CD4-positive, CD25-positive, alpha-beta regulatory T cell (primary cell): ENCODE data around the gene HIC2. TPM values are rescaled to one million over a fixed set of nuclear protein-coding genes. Genes with fewer than 3 reads are reported as not detected.

Experiments used
- ATAC-seq, 2 donors: fragments of 150-1000 bp; cut with Tn5 transposase; one replicate each; pipeline ENCODE4 v1.10.0; 2021; ENCODE audit warnings: low read depth in 2 of 2, moderate number of reproducible peaks in 2 of 2, moderate library complexity in 1 of 2
- DNase-seq, 3 donors: peaks; one replicate each; pipeline versions ENCODE4 v3.0.0 to v3.0.0-alpha.2; 2012 to 2022; ENCODE audit warnings: mixed read lengths in 1 of 3
- H3K27ac ChIP-seq: one replicate; pipeline ENCODE4 v1.7.0; 2013; ENCODE audit warnings: mild to moderate bottlenecking, low read length; ENCODE audit not compliant: insufficient read depth, poor library complexity, severe bottlenecking
- H3K27me3 ChIP-seq: one replicate; pipeline ENCODE4 v1.7.0; 2013; ENCODE audit warnings: low read length; ENCODE audit not compliant: control insufficient read depth, insufficient read depth
- H3K36me3 ChIP-seq: one replicate; pipeline ENCODE4 v1.7.0; 2013; ENCODE audit warnings: mild to moderate bottlenecking, low read length, moderate library complexity; ENCODE audit not compliant: control insufficient read depth, insufficient read depth
- H3K4me1 ChIP-seq: 2 replicates; pipeline ENCODE4 v1.7.0; 2013; ENCODE audit warnings: mild to moderate bottlenecking, low read length; ENCODE audit not compliant: insufficient read depth, control insufficient read depth, poor library complexity, severe bottlenecking
- H3K4me3 ChIP-seq: one replicate; pipeline ENCODE4 v1.7.0; 2013; ENCODE audit warnings: low read depth, mild to moderate bottlenecking, low read length, moderate library complexity
- H3K9me3 ChIP-seq, 2 experiments: 1 replicate in 1 of 2; 2 replicates in 1 of 2; pipeline ENCODE4 v1.7.0; 2013; ENCODE audit warnings: low read length in 2 of 2, mild to moderate bottlenecking in 1 of 2, moderate library complexity in 1 of 2; ENCODE audit not compliant: control insufficient read depth in 2 of 2
- H3K27ac Mint-ChIP-seq, 3 donors: one replicate each; pipeline ENCODE4 v1.8.0; 2020 to 2022; ENCODE audit warnings: mild to moderate bottlenecking in 3 of 3, mixed read lengths in 3 of 3, moderate library complexity in 2 of 3
- H3K27me3 Mint-ChIP-seq: one replicate; pipeline ENCODE4 v1.8.0; 2022; ENCODE audit warnings: mild to moderate bottlenecking, mixed read lengths
- H3K36me3 Mint-ChIP-seq: one replicate; pipeline ENCODE4 v1.8.0; 2020; ENCODE audit warnings: mixed read lengths
- H3K4me1 Mint-ChIP-seq, 4 donors: one replicate each; pipeline ENCODE4 v1.8.0; 2020 to 2022; ENCODE audit warnings: mixed read lengths in 4 of 4, mild to moderate bottlenecking in 1 of 4
- H3K4me3 Mint-ChIP-seq, 4 donors: one replicate each; pipeline ENCODE4 v1.8.0; 2020 to 2022; ENCODE audit warnings: mild to moderate bottlenecking in 4 of 4, mixed read lengths in 4 of 4, moderate library complexity in 3 of 4
- H3K9me3 Mint-ChIP-seq, 7 donors: one replicate each; pipeline ENCODE4 v1.8.0; 2020 to 2022; ENCODE audit warnings: mixed read lengths in 7 of 7, mild to moderate bottlenecking in 3 of 7, moderate library complexity in 2 of 7
- polyA plus RNA-seq, 4 donors: library from polyadenylated mRNA; unstranded; fragments of 300-500 nt; fragmentation: Illumina TruSeq; gene quantifications; one replicate each; pipeline ENCODE4 v1.2.3, GENCODE V29; 2021
- total RNA-seq: library from RNA; stranded (reverse); gene quantifications from one replicate; pipeline ENCODE4 v1.2.3, GENCODE V29; 2022

HIC2 gene
- total and polyA plus RNA-seq, 5 donors from 2014 or later, result 0.29 to 9.7 (median 0.42) TPM

DNA sequence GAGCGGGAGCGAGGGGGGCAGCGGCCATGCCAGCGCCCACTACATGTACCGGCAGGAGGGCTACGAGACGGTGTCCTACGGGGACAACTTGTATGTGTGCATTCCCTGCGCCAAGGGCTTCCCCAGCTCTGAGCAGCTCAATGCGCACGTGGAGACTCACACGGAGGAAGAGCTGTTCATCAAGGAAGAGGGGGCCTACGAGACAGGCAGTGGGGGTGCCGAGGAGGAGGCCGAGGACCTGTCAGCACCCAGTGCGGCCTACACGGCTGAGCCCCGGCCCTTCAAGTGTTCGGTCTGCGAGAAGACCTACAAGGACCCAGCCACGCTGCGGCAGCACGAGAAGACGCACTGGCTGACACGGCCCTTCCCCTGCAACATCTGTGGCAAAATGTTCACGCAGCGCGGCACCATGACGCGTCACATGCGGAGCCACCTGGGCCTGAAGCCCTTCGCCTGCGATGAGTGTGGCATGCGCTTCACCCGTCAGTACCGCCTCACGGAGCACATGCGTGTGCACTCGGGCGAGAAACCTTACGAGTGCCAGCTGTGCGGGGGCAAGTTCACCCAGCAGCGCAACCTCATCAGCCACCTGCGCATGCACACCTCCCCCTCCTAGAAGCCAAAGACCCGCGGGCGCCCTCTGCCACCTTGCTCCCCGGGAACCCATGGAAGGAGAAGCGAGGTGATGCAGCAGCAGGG, 29.1 kb downstream of the HIC2 start:
- no peaks in the 10 kb centered on the region for H3K27me3 ChIP-seq
- H3K36me3 ChIP-seq, result peaks cover 9% of the 10 kb centered on the region
- H3K4me3 ChIP-seq, result no peak overlapping the region
- no peak overlapping the region for H3K27ac ChIP-seq
- H3K9me3 ChIP-seq, result no peaks in the 10 kb centered on the region
- no peak for DNase-seq
- H3K4me3 Mint-ChIP-seq, result no peak overlapping the region
- H3K9me3 Mint-ChIP-seq, result no peaks in the 10 kb centered on the region
- no peak for ATAC-seq
- H3K4me1 Mint-ChIP-seq, result no peaks in the 10 kb centered on the region
- H3K4me1 ChIP-seq, result no peaks in the 10 kb centered on the region
- H3K27ac Mint-ChIP-seq, result no peak overlapping the region
- H3K27me3 Mint-ChIP-seq, result no peaks in the 10 kb centered on the region
- peaks cover 10% of the 10 kb centered on the region for H3K36me3 Mint-ChIP-seq

DNA sequence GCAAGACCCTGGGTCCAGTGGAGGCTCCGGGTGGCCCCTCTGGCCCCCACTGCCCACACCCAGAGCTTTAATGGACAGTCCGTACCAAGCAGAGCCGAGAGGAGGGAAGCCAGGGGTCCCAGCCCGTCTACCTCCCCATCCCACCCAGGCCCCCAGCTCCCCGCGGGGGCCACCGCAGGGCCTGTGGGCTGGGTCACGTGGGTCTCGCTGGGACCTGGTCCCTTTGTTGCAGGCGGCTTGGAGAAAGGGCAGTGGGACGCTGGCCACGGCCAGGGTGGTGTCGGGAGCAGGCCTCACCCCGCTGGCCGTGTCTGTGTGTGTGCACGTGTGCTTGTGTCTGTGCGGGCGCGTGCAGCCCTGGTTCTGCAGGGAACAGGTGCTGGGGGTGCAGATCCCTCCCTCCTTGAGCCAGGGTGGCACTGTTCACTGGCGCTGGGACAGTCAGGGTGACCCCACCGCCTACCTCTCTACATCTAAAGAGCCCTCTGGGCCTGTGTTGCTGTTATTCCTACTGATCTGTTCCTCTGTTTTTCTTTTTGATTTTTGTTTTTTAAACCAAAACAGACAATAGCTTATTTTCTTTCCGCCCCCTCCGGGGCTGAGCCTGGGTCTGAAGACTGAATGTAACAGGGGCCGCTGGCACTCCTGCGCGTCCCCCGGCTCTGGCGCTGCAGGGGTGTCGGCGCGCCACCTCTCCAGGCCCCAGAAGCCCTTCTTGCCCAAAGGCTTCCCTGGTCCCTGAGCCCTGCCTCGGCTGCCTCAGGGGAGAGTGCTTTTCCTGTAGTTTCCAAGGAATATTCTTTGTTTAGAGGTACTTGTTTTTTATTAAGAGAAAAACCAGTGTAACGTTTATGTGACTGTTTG, 29.9 kb downstream of the HIC2 start:
- DNase-seq, result no peak

DNA sequence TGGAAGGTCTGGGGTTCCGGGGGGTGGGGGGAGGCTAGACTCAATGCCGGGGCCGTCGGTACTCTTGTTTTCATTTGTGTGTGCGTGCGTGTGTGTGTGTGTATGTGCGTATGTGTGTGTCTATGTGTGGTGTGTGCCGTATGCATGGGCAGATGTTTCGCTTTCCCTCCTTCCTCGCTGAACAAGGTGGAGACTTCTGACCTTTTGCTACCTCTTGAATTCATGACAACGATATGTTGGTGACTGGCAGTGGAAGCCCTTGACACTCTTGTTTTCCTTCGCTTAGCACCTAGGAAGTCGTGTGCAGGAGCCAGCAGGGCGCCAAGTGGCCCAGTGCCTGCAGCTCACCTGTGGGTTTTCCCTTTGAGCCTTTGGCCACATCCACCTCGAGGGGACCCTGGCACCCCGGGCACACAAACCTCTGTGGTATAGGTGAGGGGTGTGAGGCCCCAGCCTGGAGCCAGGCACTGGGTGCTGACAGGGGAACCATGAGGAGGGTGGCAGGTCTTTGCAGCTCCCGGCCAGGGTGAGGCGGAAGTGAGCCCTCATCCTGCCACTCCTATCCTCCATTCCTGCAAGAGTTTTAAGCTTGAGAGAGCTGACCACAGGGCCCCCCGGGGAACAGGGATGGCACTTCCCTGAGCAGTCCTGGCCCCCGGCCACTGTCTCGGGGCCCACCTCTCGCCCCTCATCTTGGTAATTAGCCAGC, 30.7 kb downstream of the HIC2 start:
- no peaks in the 10 kb centered on the region for H3K27me3 Mint-ChIP-seq
- H3K4me1 Mint-ChIP-seq, result no peaks in the 10 kb centered on the region
- Histone ChIP-seq H3K36me3 (peaks cover 9% of the 10 kb centered on the region), H3K27me3 (no peaks in the 10 kb centered on the region), H3K4me1 (no peaks in the 10 kb centered on the region), H3K9me3 (no peaks in the 10 kb centered on the region), H3K27ac (no peak overlapping the region), H3K4me3 (no peak overlapping the region)
- H3K27ac Mint-ChIP-seq, result no peak overlapping the region
- no peak for ATAC-seq
- H3K4me3 Mint-ChIP-seq, result peak overlapping the region in 1 of 4 donors; percentile 1
- no peaks in the 10 kb centered on the region for H3K9me3 Mint-ChIP-seq
- DNase-seq, result no peak
- H3K36me3 Mint-ChIP-seq, result peaks cover 10% of the 10 kb centered on the region

More for the DNA sequence above, 29.9 kb downstream of the HIC2 start:
- peaks cover 9% of the 10 kb centered on the region for H3K36me3 ChIP-seq
- H3K4me3 Mint-ChIP-seq, result no peak overlapping the region
- H3K4me3 ChIP-seq, result no peak overlapping the region
- no peaks in the 10 kb centered on the region for H3K27me3 ChIP-seq
- no peak overlapping the region for H3K27ac ChIP-seq
- H3K4me1 Mint-ChIP-seq, result no peaks in the 10 kb centered on the region
- H3K9me3 Mint-ChIP-seq, result no peaks in the 10 kb centered on the region
- H3K9me3 ChIP-seq, result no peaks in the 10 kb centered on the region
- no peaks in the 10 kb centered on the region for H3K4me1 ChIP-seq
- no peaks in the 10 kb centered on the region for H3K27me3 Mint-ChIP-seq
- peaks cover 10% of the 10 kb centered on the region for H3K36me3 Mint-ChIP-seq
- no peak for ATAC-seq
- H3K27ac Mint-ChIP-seq, result no peak overlapping the region

DNA sequence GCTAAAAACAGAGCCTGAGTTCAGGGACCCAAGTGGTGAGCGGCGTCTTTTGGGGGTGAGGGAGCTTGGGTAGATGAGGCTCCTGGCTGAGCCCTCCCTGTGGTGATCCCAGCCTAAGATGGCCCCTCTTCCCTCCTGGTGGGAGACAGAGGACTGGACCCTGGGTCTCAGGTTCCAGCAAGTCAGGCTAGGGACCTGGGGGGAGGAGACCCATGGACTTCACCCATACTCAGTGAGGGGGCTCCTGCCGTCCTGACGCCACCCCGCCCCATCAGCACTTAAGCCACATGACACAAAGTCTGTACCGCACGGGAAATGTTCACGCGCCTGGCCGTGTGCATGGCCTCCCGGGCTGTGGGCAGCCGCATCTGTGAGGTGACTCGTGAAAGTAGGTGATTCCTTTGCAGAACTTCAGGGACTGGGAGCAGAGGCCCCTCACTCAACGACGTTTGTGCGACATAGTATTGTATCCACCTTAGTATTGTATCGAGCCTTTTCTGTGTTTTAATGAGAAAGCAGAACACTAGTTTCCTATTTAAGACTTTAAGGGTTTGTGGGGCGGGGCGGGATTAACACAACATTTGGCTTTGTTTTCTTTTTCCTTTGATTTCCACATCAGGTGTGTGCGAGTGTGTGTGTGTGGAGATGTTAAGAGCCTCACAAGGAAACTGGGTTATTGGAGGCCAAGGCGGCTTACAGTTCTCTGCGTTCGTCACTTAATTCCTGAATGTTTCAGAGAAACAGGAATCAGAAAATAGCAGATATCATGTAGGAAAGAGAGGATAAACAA, 31.7 kb downstream of the HIC2 start:
- Histone ChIP-seq H3K4me1 (no peaks in the 10 kb centered on the region), H3K27me3 (no peaks in the 10 kb centered on the region), H3K27ac (no peak overlapping the region), H3K9me3 (no peaks in the 10 kb centered on the region), H3K4me3 (no peak overlapping the region), H3K36me3 (peaks cover 9% of the 10 kb centered on the region)
- ATAC-seq, result no peak
- no peak for DNase-seq
- Mint-ChIP-seq H3K27ac (no peak overlapping the region), H3K4me3 (no peak overlapping the region), H3K9me3 (no peaks in the 10 kb centered on the region), H3K4me1 (no peaks in the 10 kb centered on the region), H3K36me3 (peaks cover 10% of the 10 kb centered on the region), H3K27me3 (no peaks in the 10 kb centered on the region)

DNA sequence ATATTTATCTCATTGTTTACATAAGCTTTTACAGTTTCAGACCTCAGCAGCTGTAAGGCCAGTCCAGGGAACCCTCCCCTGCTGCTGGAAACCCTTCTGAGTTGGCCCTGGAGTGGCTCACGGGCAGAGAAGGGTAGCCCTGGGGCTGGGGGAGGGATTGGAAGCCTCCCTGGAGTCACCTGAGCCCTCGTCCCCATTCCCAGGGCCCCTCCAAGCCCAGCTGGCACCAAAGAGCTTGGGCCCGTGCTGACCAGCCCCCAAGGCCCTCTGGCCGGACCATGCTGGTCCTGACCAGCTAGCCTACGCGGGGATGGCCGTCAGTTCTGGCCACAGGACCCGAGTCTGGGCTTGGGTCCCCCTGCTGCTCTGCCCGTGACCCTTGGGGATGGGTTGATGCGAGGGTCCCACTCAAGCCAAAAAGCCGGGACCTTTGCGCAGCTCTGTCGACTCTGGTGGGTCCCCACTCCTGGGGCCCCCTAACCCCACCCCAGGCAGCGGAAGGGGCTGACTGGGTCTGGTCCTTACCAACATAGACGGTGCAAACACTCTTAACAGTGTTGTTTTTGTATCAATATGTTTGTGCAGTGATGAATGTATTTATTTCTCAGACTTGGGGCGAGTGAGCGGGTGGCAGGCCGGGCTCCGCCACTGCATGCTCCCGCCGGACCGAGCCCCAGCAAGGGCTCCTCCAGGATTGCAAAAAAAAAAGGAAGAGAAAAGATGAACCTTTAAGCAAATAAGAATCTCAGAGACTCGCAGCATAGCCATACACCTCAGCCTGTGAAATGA, 32.6 kb downstream of the HIC2 start:
- DNase-seq, result no peak
- H3K4me1 ChIP-seq, result no peaks in the 10 kb centered on the region
- Mint-ChIP-seq H3K4me1 (no peaks in the 10 kb centered on the region), H3K27ac (no peak overlapping the region), H3K36me3 (peaks cover 7% of the 10 kb centered on the region), H3K9me3 (no peaks in the 10 kb centered on the region), H3K27me3 (no peaks in the 10 kb centered on the region), H3K4me3 (no peak overlapping the region)
- ATAC-seq, result no peak
- H3K9me3 ChIP-seq, result no peaks in the 10 kb centered on the region
- H3K27ac ChIP-seq, result no peak overlapping the region
- H3K4me3 ChIP-seq, result no peak overlapping the region
- peaks cover 8% of the 10 kb centered on the region for H3K36me3 ChIP-seq
- H3K27me3 ChIP-seq, result no peaks in the 10 kb centered on the region

DNA sequence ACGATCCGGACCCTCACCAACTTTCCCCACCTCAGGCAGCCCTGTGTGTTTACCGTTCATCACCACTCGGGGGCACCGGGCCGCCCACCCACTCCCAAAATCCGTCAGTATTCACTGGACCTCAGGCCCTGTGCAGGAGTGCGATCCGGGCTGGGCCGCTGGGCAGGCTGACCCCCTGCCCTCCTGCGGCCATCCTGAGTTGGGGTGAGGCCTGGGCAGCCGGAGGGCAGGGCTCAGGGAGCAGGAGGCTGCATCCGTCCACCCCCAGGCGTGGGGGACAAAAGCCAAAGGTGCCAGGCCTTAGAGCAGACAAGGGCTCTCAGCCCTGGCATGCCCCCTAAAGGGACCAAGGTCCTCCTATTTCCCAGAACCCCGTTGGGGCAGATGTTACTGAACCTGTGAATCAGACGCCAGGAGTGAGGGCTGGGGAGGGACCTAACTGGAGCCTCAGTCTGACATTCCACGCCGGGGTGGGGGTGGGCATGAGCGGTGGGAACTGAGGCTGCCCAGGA, 33.2 kb downstream of the HIC2 start:
- H3K4me1 Mint-ChIP-seq, result no peaks in the 10 kb centered on the region

More for the DNA sequence above, 33.2 kb downstream of the HIC2 start:
- H3K27ac Mint-ChIP-seq, result no peak overlapping the region
- Histone ChIP-seq H3K4me1 (no peaks in the 10 kb centered on the region), H3K36me3 (peaks cover 3% of the 10 kb centered on the region), H3K9me3 (no peaks in the 10 kb centered on the region), H3K27me3 (no peaks in the 10 kb centered on the region), H3K27ac (no peak overlapping the region), H3K4me3 (no peak overlapping the region)
- H3K4me3 Mint-ChIP-seq, result no peak overlapping the region
- no peaks in the 10 kb centered on the region for H3K9me3 Mint-ChIP-seq
- DNase-seq (no peak), ATAC-seq (no peak)
- peaks cover 4% of the 10 kb centered on the region for H3K36me3 Mint-ChIP-seq
- no peaks in the 10 kb centered on the region for H3K27me3 Mint-ChIP-seq
